Glomerular visceral epithelial cell (primary cell): ENCODE data around the gene CBX2.
"Not testable (repeated sequence)": the region's sequence is repeated elsewhere in the genome, so short reads cannot be mapped to it uniquely, and the experiment has no call there.

Experiments
- DNase-seq: peaks from one replicate; pipeline ENCODE4 v3.0.0-alpha.2; 2016; ENCODE audit errors: extremely low spot score

Gene CBX2

GRCh38 chr17:79769570-79770506 lies 8.1 kb upstream of the CBX2 start:
- no peak for DNase-seq

- DNase-seq: no peak
Measured at GRCh38 chr17:79771276-79771675, 6.7 kb upstream of the CBX2 start.

- not testable (repeated sequence) for DNase-seq
Measured at GRCh38 chr17:79772726-79773125, 5.2 kb upstream of the CBX2 start.

- DNase-seq: no peak
Measured at GRCh38 chr17:79774561-79774975, 3.4 kb upstream of the CBX2 start.

GRCh38 chr17:79775632-79776031 lies 2.3 kb upstream of the CBX2 start:
- no peak for DNase-seq

- no peak for DNase-seq
Measured at GRCh38 chr17:79776376-79777119, 1.4 kb upstream of the CBX2 start.

- peak; percentile 51 for DNase-seq
Measured at GRCh38 chr17:79777120-79777893, 641 bp upstream of the CBX2 start.

- no peak for DNase-seq
Measured at GRCh38 chr17:79778504-79779083, 646 bp downstream of the CBX2 start.

- no peak for DNase-seq
Measured at GRCh38 chr17:79779084-79779529, 1.2 kb downstream of the CBX2 start.

- DNase-seq: no peak
Measured at GRCh38 chr17:79779661-79780365, 1.9 kb downstream of the CBX2 start.

GRCh38 chr17:79781012-79781650 lies 3.2 kb downstream of the CBX2 start:
- DNase-seq: no peak

- no peak for DNase-seq
Measured at GRCh38 chr17:79781736-79782575, 4.0 kb downstream of the CBX2 start.

GRCh38 chr17:79783891-79784290 lies 5.9 kb downstream of the CBX2 start:
- no peak for DNase-seq

- no peak for DNase-seq
Measured at GRCh38 chr17:79784353-79785016, 6.5 kb downstream of the CBX2 start.

- no peak for DNase-seq
Measured at GRCh38 chr17:79785017-79785899, 7.3 kb downstream of the CBX2 start.

- DNase-seq: no peak
Measured at GRCh38 chr17:79785900-79786810, 8.2 kb downstream of the CBX2 start.
